A673 (cell line): ENCODE results near the gene HIC2.

Source experiments
- EZH2 ChIP-seq: fragments of 200-600 bp; sonication (generic); IDR thresholded peaks from 2 replicates; pipeline ENCODE4 v1.6.1; 2017; ENCODE audit warnings: borderline replicate concordance, low read depth, mild to moderate bottlenecking, mixed read lengths, antibody characterized with exemption, low read length; ENCODE audit not compliant: poor library complexity, severe bottlenecking
- TF ChIP-seq, protein P1 (sequence below): fragments of 300-800, 200-600 bp; sonication (generic); conservative IDR thresholded peaks from 2 replicates; pipeline ENCODE4 v1.5.1; 2017; ENCODE audit warnings: low read depth, mild to moderate bottlenecking, antibody characterized with exemption, low read length, moderate library complexity, mixed read lengths

DNA sequence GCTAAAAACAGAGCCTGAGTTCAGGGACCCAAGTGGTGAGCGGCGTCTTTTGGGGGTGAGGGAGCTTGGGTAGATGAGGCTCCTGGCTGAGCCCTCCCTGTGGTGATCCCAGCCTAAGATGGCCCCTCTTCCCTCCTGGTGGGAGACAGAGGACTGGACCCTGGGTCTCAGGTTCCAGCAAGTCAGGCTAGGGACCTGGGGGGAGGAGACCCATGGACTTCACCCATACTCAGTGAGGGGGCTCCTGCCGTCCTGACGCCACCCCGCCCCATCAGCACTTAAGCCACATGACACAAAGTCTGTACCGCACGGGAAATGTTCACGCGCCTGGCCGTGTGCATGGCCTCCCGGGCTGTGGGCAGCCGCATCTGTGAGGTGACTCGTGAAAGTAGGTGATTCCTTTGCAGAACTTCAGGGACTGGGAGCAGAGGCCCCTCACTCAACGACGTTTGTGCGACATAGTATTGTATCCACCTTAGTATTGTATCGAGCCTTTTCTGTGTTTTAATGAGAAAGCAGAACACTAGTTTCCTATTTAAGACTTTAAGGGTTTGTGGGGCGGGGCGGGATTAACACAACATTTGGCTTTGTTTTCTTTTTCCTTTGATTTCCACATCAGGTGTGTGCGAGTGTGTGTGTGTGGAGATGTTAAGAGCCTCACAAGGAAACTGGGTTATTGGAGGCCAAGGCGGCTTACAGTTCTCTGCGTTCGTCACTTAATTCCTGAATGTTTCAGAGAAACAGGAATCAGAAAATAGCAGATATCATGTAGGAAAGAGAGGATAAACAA, 31.7 kb downstream of the HIC2 start:
- TF ChIP-seq, protein P1, sequence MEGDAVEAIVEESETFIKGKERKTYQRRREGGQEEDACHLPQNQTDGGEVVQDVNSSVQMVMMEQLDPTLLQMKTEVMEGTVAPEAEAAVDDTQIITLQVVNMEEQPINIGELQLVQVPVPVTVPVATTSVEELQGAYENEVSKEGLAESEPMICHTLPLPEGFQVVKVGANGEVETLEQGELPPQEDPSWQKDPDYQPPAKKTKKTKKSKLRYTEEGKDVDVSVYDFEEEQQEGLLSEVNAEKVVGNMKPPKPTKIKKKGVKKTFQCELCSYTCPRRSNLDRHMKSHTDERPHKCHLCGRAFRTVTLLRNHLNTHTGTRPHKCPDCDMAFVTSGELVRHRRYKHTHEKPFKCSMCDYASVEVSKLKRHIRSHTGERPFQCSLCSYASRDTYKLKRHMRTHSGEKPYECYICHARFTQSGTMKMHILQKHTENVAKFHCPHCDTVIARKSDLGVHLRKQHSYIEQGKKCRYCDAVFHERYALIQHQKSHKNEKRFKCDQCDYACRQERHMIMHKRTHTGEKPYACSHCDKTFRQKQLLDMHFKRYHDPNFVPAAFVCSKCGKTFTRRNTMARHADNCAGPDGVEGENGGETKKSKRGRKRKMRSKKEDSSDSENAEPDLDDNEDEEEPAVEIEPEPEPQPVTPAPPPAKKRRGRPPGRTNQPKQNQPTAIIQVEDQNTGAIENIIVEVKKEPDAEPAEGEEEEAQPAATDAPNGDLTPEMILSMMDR = no peak
- no peak for TF ChIP-seq EZH2
